ENCODE data around the gene MRPL43. TPM values are rescaled to one million over a fixed set of nuclear protein-coding genes. Genes with fewer than 3 reads are reported as not detected.

Gene MRPL43
- total and polyA plus RNA-seq, 2 donors (not counting 3 experiments of a cell fraction or from before 2014, with no cell fraction given) = 75.0 to 144 TPM

DNA sequence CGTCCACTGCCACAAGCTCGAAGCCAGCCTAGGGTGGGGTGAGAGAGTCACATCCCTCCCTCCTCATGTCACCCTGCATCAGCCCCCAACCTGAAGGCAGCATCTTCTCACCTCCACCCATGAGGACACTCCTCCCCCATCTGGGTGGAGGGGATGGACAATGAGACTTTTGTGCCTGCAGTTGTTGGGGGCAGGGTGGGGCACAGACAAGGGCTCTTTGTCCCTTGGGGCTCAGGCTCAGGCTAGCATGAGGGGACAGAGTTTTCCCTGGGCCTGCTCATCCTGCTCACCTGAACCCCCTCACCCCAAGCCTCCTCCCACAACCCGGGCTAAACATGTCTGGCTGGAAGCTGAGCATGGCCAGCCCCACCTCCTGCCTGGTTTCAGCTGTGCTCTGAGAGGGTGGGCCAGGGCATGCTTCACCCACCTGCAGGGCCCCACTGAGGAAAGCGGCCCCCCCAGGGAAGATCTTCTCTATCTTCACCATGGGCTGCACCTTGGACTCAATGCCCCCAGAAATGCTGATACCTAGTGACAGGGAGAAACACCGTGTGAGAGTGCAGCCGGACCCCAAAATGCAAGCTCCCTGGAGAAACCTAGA is 21.6 kb upstream of the MRPL43 start:
- Histone ChIP-seq H3K4me1 (ENCODE audit: control insufficient read depth, extremely low read depth, insufficient read depth, low read length) (peaks cover 13% of the 10 kb centered on the region), H3K27me3 (ENCODE audit: control insufficient read depth in 2 of 2, insufficient read depth in 2 of 2, low read length in 2 of 2) (no peaks in the 10 kb centered on the region), H3K36me3 (ENCODE audit: control insufficient read depth in 2 of 2, extremely low read depth in 1 of 2, insufficient read depth in 2 of 2, low read length in 2 of 2) (peaks cover 10 to 19% of the 10 kb centered on the region in 2 experiments), H3K4me2 (ENCODE audit: insufficient read depth, low read length) (no peak overlapping the region), H4K20me1 (replicated peaks; ENCODE audit: control insufficient read depth, extremely low read depth, insufficient read depth, low read length) (no peaks in the 10 kb centered on the region), H2AFZ (ENCODE audit: low read depth, low read length) (no peak overlapping the region), H3K9me3 (replicated peaks; ENCODE audit: control insufficient read depth, insufficient read depth, low read length) (no peaks in the 10 kb centered on the region), H3K9me1 (replicated peaks; ENCODE audit: control insufficient read depth, extremely low read depth, insufficient read depth, low read length) (no peaks in the 10 kb centered on the region), H3K79me2 (ENCODE audit: control insufficient read depth, insufficient read depth, low read length) (no peaks in the 10 kb centered on the region), H3K4me3 (replicated peaks in 1 of 3; ENCODE audit: insufficient read depth in 1 of 3, low read depth in 1 of 3, low read length in 3 of 3) (no peak overlapping the region), H3K27ac (ENCODE audit: insufficient read depth, low read depth, low read length) (no peak overlapping the region), H3K9ac (replicated peaks; ENCODE audit: extremely low read depth, insufficient read depth, low read length) (no peak overlapping the region)
- FAIRE-seq (no peak), DNase-seq (ENCODE audit: low read depth, low spot score) (no peak)
- dilution Hi-C loops (cut with MboI; ENCODE audit: extremely low pct_ligation_motif_present, low sequenced_read_pairs) = no loop called here
- CTCF ChIA-PET = interaction anchor here (0.9 to 8.8 kb wide), 2 partner anchors 9 to 13 kb away, joined by 6 to 92 read pairs; partner anchors contain the start of gene LZTS2
- no peak for TF ChIP-seq EZH2 (IDR thresholded peaks at IDR 0.05; ENCODE audit: borderline replicate concordance, low read depth, low read length, severe bottlenecking)
- no TSS peak for BruUV-seq (replicated peaks)
- POLR2A ChIA-PET = no interaction called here
- intact Hi-C loops (cut with micrococcal nuclease) = no loop called here

- Histone ChIP-seq H3K9me1 (replicated peaks; ENCODE audit: control insufficient read depth, extremely low read depth, insufficient read depth, low read length) (no peaks in the 10 kb centered on the region), H3K27ac (ENCODE audit: insufficient read depth, low read depth, low read length) (no peak overlapping the region), H3K79me2 (ENCODE audit: control insufficient read depth, insufficient read depth, low read length) (peaks cover 4% of the 10 kb centered on the region), H3K27me3 (ENCODE audit: control insufficient read depth in 2 of 2, insufficient read depth in 2 of 2, low read length in 2 of 2) (no peaks in the 10 kb centered on the region), H3K4me3 (replicated peaks in 1 of 3; ENCODE audit: insufficient read depth in 1 of 3, low read depth in 1 of 3, low read length in 3 of 3) (no peak overlapping the region), H3K9me3 (replicated peaks; ENCODE audit: control insufficient read depth, insufficient read depth, low read length) (no peaks in the 10 kb centered on the region), H3K36me3 (ENCODE audit: control insufficient read depth in 2 of 2, extremely low read depth in 1 of 2, insufficient read depth in 2 of 2, low read length in 2 of 2) (peaks cover 13 to 26% of the 10 kb centered on the region in 2 experiments), H3K4me1 (ENCODE audit: control insufficient read depth, extremely low read depth, insufficient read depth, low read length) (peaks cover 8% of the 10 kb centered on the region), H2AFZ (ENCODE audit: low read depth, low read length) (no peak overlapping the region), H3K9ac (replicated peaks; ENCODE audit: extremely low read depth, insufficient read depth, low read length) (no peak overlapping the region), H3K4me2 (ENCODE audit: insufficient read depth, low read length) (no peak overlapping the region), H4K20me1 (replicated peaks; ENCODE audit: control insufficient read depth, extremely low read depth, insufficient read depth, low read length) (no peaks in the 10 kb centered on the region)
- FAIRE-seq (no peak), DNase-seq (ENCODE audit: low read depth, low spot score) (no peak)
- no peak for TF ChIP-seq GATA2 (IDR thresholded peaks at IDR 0.05; ENCODE audit: insufficient read depth, insufficient read length, low read depth, low read length)
- TF ChIP-seq, protein P1, sequence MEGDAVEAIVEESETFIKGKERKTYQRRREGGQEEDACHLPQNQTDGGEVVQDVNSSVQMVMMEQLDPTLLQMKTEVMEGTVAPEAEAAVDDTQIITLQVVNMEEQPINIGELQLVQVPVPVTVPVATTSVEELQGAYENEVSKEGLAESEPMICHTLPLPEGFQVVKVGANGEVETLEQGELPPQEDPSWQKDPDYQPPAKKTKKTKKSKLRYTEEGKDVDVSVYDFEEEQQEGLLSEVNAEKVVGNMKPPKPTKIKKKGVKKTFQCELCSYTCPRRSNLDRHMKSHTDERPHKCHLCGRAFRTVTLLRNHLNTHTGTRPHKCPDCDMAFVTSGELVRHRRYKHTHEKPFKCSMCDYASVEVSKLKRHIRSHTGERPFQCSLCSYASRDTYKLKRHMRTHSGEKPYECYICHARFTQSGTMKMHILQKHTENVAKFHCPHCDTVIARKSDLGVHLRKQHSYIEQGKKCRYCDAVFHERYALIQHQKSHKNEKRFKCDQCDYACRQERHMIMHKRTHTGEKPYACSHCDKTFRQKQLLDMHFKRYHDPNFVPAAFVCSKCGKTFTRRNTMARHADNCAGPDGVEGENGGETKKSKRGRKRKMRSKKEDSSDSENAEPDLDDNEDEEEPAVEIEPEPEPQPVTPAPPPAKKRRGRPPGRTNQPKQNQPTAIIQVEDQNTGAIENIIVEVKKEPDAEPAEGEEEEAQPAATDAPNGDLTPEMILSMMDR (IDR thresholded peaks at IDR 0.05; ENCODE audit: extremely low read depth in 1 of 2, insufficient read depth in 1 of 2, low read depth in 1 of 2, low read length in 2 of 2) = no peak
- TF ChIP-seq POLR2A (IDR thresholded peaks at IDR 0.05; ENCODE audit: low read depth, low read length) = no peak
- TF ChIP-seq POLR2AphosphoS5 (IDR thresholded peaks at IDR 0.05; ENCODE audit: insufficient read depth, low read depth, low read length) = no peak
- TF ChIP-seq, protein P2, sequence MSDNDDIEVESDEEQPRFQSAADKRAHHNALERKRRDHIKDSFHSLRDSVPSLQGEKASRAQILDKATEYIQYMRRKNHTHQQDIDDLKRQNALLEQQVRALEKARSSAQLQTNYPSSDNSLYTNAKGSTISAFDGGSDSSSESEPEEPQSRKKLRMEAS (IDR thresholded peaks at IDR 0.05; ENCODE audit: insufficient read depth, insufficient read length) = no peak
- no peak for TF ChIP-seq MYC (IDR thresholded peaks at IDR 0.05; ENCODE audit: low read depth, low read length)
- TF ChIP-seq EZH2 (IDR thresholded peaks at IDR 0.05; ENCODE audit: borderline replicate concordance, low read depth, low read length, severe bottlenecking) = no peak
- no peak for TF ChIP-seq FOS (IDR thresholded peaks at IDR 0.05; ENCODE audit: borderline replicate concordance, insufficient read depth, low read length)
- TF ChIP-seq JUN (IDR thresholded peaks at IDR 0.05; ENCODE audit: borderline replicate concordance, insufficient read depth, insufficient read length, low read depth) = no peak
- POLR2A ChIA-PET = no interaction called here
- dilution Hi-C loops (cut with MboI; ENCODE audit: extremely low pct_ligation_motif_present, low sequenced_read_pairs) (no loop called here), intact Hi-C loops (cut with micrococcal nuclease) (no loop called here)
- BruUV-seq (replicated peaks) = no TSS peak
- CTCF ChIA-PET = interaction anchor here (1.7 to 8.8 kb wide), 2 partner anchors 13 to 42 kb away, joined by 4 to 92 read pairs; no protein-coding TSS in a partner anchor
These were observed 20.9 kb upstream of the MRPL43 start for GRCh38 chr10:101007915-101008822.
